HG03280 (cell line): Measurements from ENCODE around the gene IL1RAPL1.

Experiments
- ATAC-seq: cut with Tn5 transposase; IDR thresholded peaks from one replicate; pipeline ENCODE4 v1.9.1; 2021; ENCODE audit warnings: mild to moderate bottlenecking, moderate library complexity; ENCODE audit not compliant: unreplicated experiment

The IL1RAPL1 gene

DNA sequence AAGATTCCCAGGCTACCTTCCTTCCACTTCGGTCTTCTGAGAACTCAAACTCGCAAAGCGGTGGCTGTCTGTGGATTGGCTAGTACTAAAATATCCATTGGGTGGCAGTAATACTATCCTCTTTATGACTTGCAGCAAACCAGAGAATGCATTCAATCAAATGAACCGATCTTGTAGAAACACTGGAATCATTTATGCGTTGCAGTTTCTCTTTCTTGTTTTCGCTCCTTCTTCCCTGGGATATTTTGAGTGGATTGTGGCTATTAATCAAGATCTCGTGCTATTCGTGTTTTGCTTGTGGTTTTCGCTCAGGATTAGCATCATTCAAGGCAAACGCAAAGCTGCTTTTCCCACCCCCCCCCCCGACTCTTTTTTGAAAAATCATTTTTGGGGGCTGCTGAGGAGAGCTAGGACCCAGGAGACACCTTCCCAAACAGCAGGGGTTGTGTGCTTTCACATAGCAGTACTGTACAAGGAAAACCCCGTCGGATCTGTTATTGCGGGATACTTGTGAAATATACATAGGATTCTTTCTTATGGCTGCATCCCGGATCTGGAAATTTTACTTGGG is at the start of gene IL1RAPL1:
Gene IL1RAPL1, plus strand, starts transcription at position 466 of the 571 bp plus-strand sequence.
- no peak for ATAC-seq

DNA sequence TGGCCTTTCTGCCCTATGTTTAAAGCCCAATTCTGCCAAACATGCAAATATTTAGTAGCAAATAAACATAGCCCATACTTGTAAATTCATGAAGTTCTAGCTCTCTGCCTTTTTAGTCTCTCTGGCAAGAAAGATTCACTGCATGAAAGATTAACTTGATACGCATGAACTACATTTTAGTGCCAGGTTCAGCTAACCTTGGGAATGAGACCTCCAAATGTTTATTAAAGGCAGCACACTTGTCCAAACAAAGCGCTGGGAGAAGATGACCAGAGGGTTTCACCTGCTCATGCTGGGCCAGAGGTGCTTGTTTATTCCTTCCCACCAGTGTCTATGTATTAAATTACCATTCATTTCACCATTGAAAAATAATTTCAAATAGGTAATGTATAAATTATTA is 44.5 kb upstream of the IL1RAPL1 start:
- no peak for ATAC-seq

DNA sequence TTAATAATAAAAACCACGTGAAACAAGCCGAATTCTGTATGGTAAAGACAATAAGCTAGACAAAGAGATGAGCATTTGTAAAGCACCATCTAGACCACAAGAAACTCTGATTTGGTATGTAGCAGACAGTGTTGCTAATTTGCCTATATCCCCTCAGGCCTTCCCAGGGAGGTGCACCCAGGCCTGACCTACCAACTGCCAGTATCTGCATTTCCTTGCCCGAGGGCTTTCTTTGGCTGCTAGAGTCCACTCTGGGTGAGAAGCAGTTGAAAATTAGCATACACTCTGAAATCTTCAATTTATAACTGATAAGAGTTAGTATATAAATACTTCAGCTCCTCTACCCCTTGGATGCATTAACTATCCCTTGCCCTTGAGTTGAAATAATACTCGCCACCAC is 37.4 kb upstream of the IL1RAPL1 start:
- no peak for ATAC-seq

DNA sequence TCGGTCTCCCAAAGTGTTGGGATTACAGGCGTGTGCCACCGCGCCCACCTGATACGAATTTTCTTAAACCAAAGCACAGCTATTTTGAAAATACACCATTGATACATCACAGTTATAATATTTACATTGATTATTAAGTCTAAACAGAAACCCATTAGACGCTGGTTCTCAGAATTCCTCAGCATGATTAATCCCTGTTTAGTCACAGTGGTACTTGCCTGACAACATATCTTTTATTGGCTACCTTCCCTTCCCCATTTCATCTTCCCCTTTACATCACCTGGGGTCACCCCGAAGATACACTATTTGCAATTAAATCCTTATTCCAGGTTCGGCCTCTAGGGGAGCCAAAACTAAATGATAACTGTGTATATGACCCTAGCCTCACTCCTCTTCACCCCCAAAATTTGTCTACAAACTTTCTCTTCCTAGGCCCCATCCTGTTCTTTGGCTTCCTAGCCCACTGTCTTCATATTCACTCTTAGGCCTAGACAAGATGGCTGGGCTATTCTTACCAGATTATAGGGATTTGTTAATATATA is 36.8 kb upstream of the IL1RAPL1 start:
- ATAC-seq: no peak

DNA sequence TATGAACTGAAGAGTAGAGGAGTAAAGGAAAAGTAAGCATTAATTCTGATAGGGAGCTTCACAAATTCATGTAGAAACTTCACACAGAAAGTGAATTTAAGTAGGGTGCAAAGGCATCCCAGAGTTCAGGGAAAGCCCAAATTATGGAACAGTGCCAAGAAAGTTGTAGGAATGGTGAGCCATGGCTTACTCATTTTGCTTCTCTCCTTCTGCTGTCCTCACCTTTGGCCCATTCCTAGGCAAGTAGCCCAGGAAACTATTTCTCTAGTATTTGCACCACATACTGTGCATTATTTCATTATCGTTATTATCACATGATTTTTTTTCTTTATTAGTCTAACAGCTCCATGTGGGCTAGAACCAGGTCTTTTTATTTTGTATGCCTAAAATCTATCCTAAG is 34.9 kb upstream of the IL1RAPL1 start:
- ATAC-seq: no peak

DNA sequence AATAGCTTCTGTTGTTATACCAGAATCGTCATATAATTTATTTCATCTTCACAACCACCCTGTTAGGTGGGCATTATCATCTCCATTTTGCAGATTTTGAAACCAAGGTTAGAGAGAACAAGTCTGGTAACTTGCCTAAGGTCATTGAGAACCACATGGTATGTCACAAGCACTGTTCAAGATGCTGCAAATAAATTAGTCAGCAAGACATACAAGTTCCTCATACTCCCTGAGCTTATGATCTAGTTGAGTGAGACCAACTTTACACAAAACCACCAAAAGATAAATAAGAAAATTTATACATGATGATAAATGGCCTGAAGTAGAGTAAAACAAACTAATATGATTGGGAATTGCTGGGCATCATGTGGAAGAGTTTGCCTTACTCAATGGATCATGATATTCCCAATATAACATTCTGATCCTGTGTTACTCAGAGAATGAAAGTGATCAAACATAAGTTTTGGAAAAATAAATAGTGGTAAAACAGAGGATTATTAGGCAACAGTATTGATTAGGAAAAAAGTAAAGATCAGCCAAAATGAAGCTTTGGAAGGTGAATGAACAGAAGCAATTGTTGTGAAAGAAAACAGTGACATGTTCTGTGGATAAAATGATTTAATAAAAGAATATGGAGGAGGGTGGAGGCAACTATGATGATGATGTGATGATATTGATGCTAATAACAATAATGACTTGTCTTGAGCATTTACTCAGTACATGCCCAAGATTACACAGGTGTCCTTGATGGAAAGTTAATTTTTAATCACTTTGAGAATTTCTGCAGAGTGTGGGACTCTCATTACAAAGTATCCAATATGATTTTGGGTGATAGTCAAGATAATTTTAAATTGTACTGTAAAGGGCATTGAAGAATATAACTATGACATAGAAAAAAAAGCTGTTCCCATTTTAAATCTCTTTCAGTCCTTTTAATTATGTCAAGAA is 34.1 kb upstream of the IL1RAPL1 start:
- no peak for ATAC-seq

DNA sequence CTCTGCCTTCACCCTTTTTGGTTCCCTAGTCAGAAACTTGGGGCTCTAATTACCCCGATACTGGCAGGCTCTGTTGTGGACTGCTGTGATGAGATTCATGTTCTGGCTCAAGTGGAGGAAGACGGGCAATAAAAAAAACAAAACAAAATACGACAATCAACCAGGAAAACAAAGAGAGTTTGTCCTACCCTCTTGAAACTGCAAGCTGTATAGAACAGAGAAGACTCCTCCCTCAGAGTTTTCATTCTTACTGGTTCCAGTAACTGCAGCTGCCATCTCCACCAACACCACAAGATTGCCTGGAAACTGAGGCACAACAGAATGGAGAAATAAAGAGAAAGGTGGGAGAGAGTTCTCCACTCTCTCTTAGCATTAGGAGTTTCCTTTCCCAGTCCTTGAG is 11.1 kb upstream of the IL1RAPL1 start:
- no peak for ATAC-seq

DNA sequence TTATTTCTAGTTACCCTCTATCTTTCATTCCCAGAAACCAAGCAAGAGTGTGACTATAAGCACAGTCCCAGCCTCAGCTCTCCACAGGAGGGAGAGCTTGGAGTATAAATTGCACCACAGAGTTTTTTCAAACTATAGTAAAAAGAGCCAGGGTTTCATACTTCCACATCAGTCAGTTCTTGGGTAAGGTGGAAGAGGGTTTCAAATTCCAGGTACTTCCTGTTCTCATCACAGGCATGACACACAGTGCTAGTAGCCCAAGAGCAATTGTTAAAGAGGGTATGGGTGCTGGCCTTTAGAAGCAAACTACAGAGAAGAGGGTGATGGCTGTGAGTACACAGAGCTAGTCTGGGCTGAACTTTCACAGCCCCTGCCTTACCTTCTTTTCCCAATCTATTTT is 5.7 kb upstream of the IL1RAPL1 start:
- ATAC-seq: no peak

DNA sequence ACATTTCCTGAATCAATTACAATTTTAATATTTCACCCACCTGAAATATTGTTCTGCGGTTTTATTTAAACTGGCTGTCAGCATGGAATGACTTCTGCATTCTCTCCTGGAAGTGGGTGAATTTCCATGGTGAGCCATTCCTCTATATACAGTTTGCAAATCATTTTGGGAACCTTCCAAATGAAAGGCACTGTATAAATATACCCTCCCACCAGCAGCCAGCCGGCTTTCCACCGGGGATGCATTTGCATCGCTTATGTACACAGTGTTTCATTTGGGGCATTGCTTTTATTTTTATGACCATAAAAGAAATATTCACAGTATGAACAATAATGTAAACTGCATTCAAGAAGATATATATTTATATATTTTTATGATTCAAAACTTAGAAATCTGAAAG is 4.7 kb upstream of the IL1RAPL1 start:
- ATAC-seq: no peak

DNA sequence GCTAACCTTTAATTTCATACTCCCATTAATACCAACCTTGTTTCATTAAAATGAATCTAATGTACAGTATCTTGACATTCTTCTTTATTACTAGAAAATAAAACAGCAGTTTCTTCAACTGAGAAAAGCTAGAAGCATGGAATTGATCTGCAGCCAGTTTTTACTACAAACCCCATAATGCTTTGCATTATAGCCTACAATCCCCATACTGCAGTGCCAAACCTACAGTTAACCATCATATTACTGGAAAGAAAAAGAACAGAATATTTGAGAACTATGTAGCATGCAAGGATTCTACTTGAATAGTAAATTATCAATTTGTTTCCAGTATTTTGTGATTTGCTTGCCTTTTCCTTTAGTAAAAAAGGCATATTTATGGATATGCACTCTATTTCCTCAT is 3.2 kb upstream of the IL1RAPL1 start:
- no peak for ATAC-seq

DNA sequence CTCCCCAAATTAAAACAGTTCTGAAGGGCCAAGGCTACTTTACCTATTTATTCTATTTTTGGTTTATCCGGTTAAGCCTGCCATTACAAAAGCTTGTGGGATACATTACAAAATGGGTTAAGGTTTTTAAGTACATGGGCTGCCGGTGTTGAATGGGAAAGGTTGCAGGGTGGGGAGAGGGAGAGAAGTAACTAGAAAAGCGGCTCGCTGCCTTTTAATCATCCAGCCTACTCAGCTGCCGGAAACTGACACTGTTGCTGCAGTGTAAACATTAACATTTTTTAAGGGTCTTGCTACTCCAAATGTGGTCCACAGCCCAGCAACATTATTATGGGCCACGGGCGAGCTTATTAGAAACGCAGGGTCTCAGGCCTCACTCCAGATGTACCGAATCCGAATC is 1.5 kb upstream of the IL1RAPL1 start:
- ATAC-seq: no peak

DNA sequence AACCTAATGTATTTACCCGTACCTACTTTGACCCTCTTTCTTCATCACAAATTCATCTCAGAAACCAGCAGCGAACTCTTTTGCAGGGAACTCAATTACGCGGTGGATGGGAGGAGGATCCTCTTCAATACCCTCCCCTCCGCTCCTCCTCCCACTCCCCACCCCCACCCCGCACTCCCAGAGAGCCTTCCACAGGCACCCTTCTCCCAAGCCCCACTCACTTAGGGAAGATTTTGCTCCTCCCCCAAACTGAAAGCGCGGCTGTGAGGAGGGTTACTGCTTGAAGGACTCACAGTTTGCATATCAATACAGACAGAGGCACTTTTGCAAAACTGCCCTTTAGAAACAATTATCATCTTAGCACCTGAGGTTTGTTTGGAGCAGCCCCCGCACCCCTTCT is 960 bp upstream of the IL1RAPL1 start:
- no peak for ATAC-seq

DNA sequence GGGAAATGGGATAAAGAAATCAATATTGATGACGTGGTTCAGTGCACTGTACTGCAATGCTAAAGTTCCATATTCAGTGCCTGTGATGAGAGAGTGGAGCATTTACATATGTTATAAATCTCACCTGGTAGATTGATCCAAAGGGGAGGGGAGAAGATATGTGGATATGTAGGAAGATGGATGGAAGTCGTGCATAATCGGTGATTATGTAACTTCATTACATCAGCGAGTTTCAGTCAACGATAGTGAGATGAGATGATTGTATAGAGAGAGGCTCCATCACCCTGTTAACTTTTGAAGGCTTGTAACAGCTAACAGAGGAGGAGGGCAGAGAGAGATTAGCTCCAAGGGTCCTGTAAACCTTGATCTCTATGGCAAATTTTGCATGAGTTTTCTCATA is 1.8 kb downstream of the IL1RAPL1 start:
- no peak for ATAC-seq

DNA sequence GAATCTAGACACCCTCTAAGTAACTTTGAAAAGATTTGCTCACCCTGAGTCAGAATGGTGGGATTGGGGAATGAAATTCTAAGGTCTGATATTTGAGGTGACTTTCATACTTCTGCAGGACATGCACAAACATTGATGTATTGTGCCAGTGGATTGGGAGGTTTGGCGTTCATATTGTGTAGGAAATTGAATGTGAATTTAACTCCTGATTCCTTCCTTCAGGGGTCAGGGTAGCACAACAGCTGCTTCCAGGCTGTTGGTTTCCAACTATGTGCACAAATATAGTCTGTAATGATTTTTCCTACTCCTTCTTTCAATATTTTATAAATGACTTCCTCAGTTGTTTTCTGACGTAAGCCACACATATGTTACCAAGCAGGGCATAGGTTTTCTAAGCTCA is 3.1 kb downstream of the IL1RAPL1 start:
- no peak for ATAC-seq

DNA sequence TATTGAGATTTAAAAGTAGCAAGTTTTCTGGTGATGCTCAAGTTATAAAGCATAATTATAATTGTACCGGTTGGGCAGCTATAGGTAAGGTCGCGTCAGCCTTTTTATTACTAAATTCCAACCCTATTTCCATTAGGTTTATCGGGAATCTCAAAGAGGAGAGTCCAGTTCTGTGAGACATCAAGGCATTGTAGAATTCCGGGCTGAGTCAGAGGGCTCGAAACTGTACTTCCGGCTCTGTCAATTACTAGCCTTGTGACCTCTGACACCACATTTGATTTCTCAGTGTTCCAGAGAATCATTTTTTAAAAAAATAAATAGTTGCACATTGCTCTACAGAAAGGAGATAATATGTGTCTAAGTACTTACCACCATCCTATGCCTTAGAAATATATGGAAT is 4.3 kb downstream of the IL1RAPL1 start:
- ATAC-seq: no peak

DNA sequence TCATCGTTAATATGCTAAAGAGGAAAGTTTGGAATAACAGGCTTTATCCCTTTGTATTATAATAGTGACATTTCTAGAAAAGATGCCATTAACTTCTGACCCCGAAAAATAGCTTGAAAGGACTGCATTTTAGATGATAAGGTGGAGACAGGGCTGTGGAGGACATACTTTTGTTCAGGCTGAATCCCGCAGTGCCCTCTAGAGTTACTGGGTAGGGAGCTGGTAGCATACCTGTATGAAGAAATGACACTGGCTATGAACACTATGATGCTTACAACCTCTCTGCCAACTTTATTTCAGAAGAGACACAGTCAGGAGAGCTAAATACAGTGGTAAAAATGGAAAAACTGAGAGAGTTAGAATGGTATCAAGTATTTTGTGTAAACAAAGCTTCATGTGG is 8.1 kb downstream of the IL1RAPL1 start:
- no peak for ATAC-seq

DNA sequence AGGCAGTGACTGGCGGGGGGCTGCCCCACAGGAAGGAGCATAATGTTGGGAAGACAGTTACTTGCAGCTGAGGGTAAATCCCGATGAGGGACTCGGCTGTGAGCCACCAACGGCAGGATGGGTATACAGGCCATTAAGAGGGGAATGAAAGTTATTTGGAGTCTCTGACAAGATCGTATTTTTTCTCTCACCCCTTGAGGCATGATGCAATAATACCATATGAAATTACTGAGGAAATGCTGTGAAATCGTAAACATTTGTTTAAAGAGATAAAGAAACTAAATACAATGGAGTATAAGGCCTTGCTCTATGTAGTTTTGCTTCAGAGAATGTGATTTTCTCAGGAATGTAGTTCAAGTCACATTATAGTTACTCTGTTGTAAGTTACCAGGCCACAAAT is 12.7 kb downstream of the IL1RAPL1 start:
- no peak for ATAC-seq

DNA sequence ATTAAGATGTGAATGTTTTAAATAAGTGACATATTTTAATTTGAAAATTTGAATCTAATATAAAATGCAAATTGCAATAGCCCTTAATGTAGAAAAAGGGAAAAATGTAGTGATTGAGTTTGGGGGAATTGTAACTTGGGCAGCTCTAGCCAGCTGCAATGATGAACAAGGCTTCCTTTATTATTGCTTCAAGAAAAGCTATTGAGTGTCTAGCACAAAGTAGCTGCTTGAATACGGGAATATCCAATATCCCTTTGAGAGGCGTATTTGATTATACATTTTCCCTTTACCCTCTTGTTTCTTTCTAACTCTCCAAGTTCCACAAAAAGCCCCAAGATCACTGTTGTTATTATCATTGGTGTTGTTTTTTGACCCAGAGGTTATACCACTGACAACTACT is 21.8 kb downstream of the IL1RAPL1 start:
- no peak for ATAC-seq

DNA sequence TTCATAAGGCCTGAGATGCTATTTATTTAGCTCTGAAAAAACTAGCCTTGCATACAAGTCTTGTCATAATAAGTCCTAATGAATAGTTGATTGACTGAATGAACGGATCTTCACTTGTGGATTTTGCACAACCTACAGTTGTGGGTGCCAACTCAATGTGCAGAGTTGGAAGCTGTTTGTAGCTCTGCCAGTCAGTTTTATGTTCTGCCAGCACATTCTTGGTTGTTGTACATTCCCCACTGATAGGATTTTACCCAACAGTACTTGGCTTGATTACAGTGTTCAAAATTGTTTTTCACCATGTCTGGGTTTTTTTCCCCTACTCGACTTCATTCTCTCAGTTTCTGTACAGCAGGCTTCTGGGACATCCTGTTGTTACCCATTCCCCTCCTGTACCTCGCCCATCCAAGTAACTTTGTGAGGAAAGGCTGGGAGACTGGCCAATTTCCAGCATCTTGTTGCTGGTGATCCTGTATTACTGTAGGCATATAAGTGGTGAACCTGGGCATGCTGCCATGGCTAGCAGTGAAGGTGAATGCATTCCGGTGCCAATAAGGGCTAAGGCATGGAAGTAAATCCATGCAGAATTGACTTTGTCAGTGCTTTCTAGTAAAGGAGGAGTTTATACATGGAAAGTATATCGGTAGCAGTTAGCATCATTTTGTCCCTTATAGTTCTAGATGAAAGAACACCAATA is 22.8 kb downstream of the IL1RAPL1 start:
- no peak for ATAC-seq

DNA sequence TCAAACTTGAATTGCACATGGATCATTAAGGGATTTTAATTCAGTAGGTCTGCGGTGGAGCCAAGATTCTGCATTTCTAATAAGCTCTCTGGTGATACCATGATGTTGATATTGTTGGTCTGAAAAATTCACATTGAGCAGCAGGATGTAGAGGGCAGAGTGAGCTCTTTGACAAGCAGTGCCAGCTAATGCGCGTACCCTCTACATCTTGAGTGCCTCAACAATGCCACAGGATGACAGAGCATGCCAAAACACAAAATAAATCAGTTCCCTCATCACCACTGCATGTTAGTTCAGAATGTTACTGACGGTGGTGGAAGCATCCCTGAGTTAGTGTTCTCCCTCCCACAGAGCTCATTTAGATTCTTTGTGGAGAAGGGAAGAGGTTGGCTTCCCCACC is 23.5 kb downstream of the IL1RAPL1 start:
- no peak for ATAC-seq

DNA sequence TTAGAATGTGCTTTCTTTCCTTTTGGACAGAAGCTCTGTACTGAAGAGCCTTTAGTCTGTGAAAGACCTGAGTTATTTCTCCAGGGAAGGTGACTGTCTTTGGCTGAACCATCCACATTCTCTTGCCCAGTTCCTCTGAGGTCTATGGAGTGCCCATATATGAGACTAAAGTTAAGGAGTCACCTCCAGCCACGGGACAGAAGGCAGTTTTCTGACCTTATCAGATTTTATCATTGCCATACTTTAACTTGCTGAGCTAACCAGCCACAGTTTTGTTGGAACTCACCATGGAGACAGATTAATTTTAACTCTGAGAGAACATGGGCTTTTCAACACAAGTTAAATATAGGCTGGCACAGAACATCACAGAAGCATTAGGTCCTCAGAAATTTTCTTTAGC is 26.3 kb downstream of the IL1RAPL1 start:
- ATAC-seq: no peak

DNA sequence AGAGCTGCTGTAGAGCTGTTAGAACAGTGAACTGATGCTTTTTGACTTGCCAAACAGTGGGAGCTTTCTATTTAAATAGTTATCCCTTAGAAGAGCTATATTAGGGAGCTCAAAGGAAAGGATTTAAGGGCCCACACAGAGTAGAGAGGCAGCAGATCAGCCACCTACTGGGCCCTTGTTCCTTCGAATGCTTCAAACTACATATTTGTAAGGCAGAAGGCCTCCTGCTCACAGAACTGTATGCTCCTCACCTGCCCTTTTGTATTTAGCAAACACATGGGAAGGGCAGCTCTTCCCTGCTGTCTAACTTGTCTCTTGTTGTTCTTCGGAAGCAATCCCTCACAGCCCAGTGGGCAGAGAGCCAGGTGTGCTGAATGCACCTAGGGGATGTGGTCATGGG is 38.0 kb downstream of the IL1RAPL1 start:
- no peak for ATAC-seq
